Measurements from ENCODE around the gene HSP90B1. TPM values are rescaled to one million over a fixed set of nuclear protein-coding genes. Genes with fewer than 3 reads are reported as not detected.
A peak's percentile ranks its signal among the peaks of the same experiment; 100 is the strongest.

HSP90B1 gene
- total and polyA plus RNA-seq, 8 donors: 270 to 736 (median 411) TPM

GRCh38 chr12:103928682-103929045 lies 1.5 kb upstream of the HSP90B1 start:
- H3K27ac ChIP-seq: peak overlapping the region; percentile 79 to 94 (median 88)
- no peaks in the 10 kb centered on the region for H3K27me3 ChIP-seq
- H3K36me3 ChIP-seq: peaks cover 0 to 11% (median 4%) of the 10 kb centered on the region in 3 donors
- peaks cover 6 to 20% (median 19%) of the 10 kb centered on the region in 3 donors for H3K4me1 ChIP-seq
- no peak for DNase-seq
- no peaks in the 10 kb centered on the region for H3K9me3 ChIP-seq
- no peak for FAIRE-seq
- 47 to 53% methylated on average over 12 of the region's 12 CpGs for WGBS, 2 donors
- ATAC-seq: no peak
- no peak for TF ChIP-seq CTCF (IDR thresholded peaks at IDR 0.05)
- H3K4me3 ChIP-seq: peak overlapping the region in 3 of 4 donors; percentile 22 to 72 (median 66)
- intact Hi-C loops (cut with DNase I): no loop called here

DNA sequence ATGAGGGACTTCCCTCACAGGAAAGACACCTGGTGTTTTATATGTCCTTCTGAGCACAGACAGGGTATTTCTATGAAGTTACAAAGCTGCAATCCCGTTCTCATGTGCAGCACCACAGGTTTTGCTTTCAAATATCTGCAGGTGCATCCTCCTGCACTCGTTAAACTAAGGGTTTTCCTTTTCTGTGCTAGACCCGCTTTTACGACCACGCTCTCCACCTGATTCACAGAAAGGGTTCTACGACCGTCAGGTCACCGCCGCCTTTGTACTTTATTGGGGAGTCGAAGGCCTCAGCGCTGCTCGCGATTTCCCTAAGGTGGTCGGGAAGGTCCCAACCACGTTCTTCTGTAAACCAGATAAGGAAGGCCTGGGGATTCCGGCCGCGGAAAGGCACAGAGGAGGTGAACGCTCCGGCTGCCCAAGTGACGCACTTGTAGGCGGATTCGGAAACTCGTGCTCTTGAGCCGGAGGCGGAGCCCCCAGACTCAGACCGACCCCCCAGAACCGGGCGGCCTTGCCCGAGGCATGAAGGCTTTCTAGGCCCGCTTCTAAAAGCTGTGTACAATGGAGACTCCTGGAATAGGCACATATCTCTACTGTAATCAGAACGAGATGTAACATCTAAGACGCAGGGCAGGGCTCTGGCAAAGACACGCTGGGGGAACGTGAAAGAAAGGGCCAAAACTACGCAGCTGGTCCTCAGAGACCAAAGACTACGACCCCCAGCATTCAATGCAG lies 995 bp upstream of the HSP90B1 start:
- ATAC-seq (peak; percentile 46 to 71 (median 66)), FAIRE-seq (no peak), DNase-seq (peak in 5 of 6 donors; percentile 66 to 90 (median 77))
- Histone ChIP-seq H3K27me3 (no peaks in the 10 kb centered on the region), H3K4me1 (peaks cover 9 to 24% (median 22%) of the 10 kb centered on the region in 3 donors), H3K27ac (peak overlapping the region; percentile 79 to 94 (median 88)), H3K36me3 (peaks cover 0 to 17% (median 7%) of the 10 kb centered on the region in 3 donors), H3K9me3 (no peaks in the 10 kb centered on the region), H3K4me3 (peak overlapping the region; percentile 22 to 72 (median 47))
- TF ChIP-seq CTCF (IDR thresholded peaks at IDR 0.05): no peak
- intact Hi-C loops (cut with DNase I): no loop called here
- WGBS, 2 donors: 4 to 7% methylated on average over 37 of the region's 37 CpGs

DNA sequence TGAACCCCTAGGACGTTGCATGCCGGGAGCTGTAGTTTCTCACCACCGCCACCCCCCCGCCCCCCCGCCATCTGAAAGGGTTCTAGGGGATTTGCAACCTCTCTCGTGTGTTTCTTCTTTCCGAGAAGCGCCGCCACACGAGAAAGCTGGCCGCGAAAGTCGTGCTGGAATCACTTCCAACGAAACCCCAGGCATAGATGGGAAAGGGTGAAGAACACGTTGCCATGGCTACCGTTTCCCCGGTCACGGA lies 501 bp upstream of the HSP90B1 start:
- ATAC-seq (no peak), FAIRE-seq (no peak), DNase-seq (no peak)
- Histone ChIP-seq H3K27me3 (no peaks in the 10 kb centered on the region), H3K27ac (peak overlapping the region; percentile 79 to 94 (median 88)), H3K9me3 (no peaks in the 10 kb centered on the region), H3K36me3 (peaks cover 0 to 22% (median 11%) of the 10 kb centered on the region in 3 donors), H3K4me3 (peak overlapping the region; percentile 22 to 72 (median 47)), H3K4me1 (peaks cover 9 to 29% (median 24%) of the 10 kb centered on the region in 3 donors)
- intact Hi-C loops (cut with DNase I): no loop called here
- no peak for TF ChIP-seq CTCF (IDR thresholded peaks at IDR 0.05)
- WGBS, 2 donors: 0% methylated on average over 18 of the region's 18 CpGs

GRCh38 chr12:103930787-103931735 lies 851 bp downstream of the HSP90B1 start:
- Histone ChIP-seq H3K36me3 (peaks cover 0 to 34% (median 11%) of the 10 kb centered on the region in 3 donors), H3K27me3 (no peaks in the 10 kb centered on the region), H3K27ac (peak overlapping the region; percentile 74 to 87 (median 80)), H3K9me3 (no peaks in the 10 kb centered on the region), H3K4me3 (peak overlapping the region; percentile 62 to 94 (median 72)), H3K4me1 (peaks cover 21 to 40% (median 36%) of the 10 kb centered on the region in 3 donors)
- WGBS, 2 donors: 1% methylated on average over 37 of the region's 37 CpGs
- TF ChIP-seq CTCF (IDR thresholded peaks at IDR 0.05): no peak
- intact Hi-C loops (cut with DNase I): no loop called here
- no peak for FAIRE-seq
- ATAC-seq: peak; percentile 17 to 34 (median 20)
- peak; percentile 33 to 62 (median 48) for DNase-seq
